ENCODE measurements around the gene MUC20. TPM values are rescaled to one million over a fixed set of nuclear protein-coding genes. Genes with fewer than 3 reads are reported as not detected.
"Not testable (repeated sequence)": the region's sequence is repeated elsewhere in the genome, so short reads cannot be mapped to it uniquely, and the experiment has no call there.

MUC20 gene
- total RNA-seq, 1 donor from 2014 or later = 0.17 TPM

DNA sequence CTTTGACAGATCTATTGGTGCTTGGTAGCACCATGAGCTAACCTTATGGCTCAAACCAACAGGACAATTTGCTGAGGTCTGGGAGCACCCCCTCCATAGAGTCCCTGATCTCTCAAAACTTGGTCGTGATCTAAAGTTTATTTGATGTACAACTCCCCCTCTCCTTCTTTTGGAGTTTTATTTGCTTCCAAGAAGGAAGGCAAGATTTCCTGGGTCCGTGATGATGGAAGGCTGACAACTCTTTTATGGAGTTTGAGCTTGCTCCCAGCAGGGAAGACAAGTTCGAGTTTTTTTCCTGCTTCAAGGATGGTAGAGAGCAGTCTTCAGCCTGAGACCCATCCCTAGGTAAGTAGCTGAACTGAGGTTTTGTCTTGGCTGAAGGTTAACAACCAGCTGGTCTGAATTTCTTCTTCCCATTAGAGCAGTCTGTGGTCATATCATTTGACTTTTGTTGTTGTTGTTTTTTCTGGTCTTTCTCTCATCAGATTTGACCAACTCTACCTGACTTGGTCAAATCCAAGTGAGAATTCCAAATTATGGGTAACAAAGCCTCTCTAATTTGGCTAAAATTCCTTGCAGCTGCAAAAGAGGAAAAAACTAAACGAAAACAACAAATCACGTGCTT, 2.8 kb upstream of the MUC20 start:
- Mint-ChIP-seq H3K4me3 (no peak overlapping the region), H3K27ac (peak overlapping the region; percentile 32), H3K36me3 (peaks cover 15% of the 10 kb centered on the region), H3K4me1 (peaks cover 38% of the 10 kb centered on the region), H3K27me3 (ENCODE audit: insufficient read depth, low read depth) (peaks cover 6% of the 10 kb centered on the region), H3K9me3 (peaks cover 2% of the 10 kb centered on the region)
- H3K4me1 ChIP-seq = peaks cover 13% of the 10 kb centered on the region
- H3K4me2 ChIP-seq = peak overlapping the region; percentile 4
- no peaks in the 10 kb centered on the region for H4K20me1 ChIP-seq (ENCODE audit: low read depth)
- H3F3A ChIP-seq (ENCODE audit: low read depth) = peaks cover 14% of the 10 kb centered on the region
- no peak overlapping the region for H3K9ac ChIP-seq
- H2AFZ ChIP-seq (replicated peaks) = no peak overlapping the region
- H3K36me3 ChIP-seq = no peaks in the 10 kb centered on the region
- H3K79me2 ChIP-seq (ENCODE audit: low read depth) = no peaks in the 10 kb centered on the region
- H3K27me3 ChIP-seq = no peaks in the 10 kb centered on the region
- no peak for DNase-seq (ENCODE audit: low spot score)
- H3K27ac ChIP-seq = no peak overlapping the region
- H3K9me3 ChIP-seq (ENCODE audit: low read depth) = no peaks in the 10 kb centered on the region
- TF ChIP-seq EZH2 (IDR thresholded peaks at IDR 0.05) = no peak
- no peak for TF ChIP-seq EZH2phosphoT487 (IDR thresholded peaks at IDR 0.05)
- TF ChIP-seq, protein P1, sequence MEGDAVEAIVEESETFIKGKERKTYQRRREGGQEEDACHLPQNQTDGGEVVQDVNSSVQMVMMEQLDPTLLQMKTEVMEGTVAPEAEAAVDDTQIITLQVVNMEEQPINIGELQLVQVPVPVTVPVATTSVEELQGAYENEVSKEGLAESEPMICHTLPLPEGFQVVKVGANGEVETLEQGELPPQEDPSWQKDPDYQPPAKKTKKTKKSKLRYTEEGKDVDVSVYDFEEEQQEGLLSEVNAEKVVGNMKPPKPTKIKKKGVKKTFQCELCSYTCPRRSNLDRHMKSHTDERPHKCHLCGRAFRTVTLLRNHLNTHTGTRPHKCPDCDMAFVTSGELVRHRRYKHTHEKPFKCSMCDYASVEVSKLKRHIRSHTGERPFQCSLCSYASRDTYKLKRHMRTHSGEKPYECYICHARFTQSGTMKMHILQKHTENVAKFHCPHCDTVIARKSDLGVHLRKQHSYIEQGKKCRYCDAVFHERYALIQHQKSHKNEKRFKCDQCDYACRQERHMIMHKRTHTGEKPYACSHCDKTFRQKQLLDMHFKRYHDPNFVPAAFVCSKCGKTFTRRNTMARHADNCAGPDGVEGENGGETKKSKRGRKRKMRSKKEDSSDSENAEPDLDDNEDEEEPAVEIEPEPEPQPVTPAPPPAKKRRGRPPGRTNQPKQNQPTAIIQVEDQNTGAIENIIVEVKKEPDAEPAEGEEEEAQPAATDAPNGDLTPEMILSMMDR (IDR thresholded peaks at IDR 0.05) = no peak
- H3K4me3 ChIP-seq = no peak overlapping the region

DNA sequence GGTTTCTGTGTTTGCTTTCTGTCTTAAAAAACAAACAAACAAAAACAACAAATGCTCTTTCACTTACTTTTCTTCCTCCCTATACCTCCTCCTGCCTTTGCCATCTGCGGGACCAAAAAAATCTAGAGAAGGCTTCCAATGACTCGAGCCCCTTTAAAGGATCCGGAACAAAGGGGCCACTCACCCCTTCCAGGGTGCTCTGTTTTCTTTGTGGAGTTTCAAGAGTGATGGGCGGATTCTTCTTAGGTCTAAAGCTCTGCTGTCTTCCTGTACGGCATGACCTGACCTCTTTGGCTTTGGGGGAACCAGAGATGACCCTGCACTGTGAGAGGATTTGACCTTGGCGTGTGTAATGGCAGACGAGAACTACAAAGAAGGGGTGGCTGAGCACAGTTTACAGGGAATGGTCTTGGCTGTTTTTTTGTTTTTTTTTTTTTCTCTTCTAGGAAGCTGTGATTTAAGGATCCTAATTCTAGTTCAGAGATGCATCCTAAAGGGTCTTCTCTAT, 2.2 kb upstream of the MUC20 start:
- Histone ChIP-seq H3F3A (ENCODE audit: low read depth) (peaks cover 14% of the 10 kb centered on the region), H3K4me2 (peak overlapping the region; percentile 4), H3K9me3 (ENCODE audit: low read depth) (no peaks in the 10 kb centered on the region), H3K4me1 (peaks cover 13% of the 10 kb centered on the region), H2AFZ (replicated peaks) (no peak overlapping the region), H3K9ac (no peak overlapping the region), H3K27me3 (no peaks in the 10 kb centered on the region), H3K79me2 (ENCODE audit: low read depth) (no peaks in the 10 kb centered on the region), H3K4me3 (no peak overlapping the region), H3K27ac (no peak overlapping the region), H3K36me3 (no peaks in the 10 kb centered on the region), H4K20me1 (ENCODE audit: low read depth) (no peaks in the 10 kb centered on the region)
- Mint-ChIP-seq H3K4me3 (peak overlapping the region; percentile 24), H3K9me3 (peaks cover 2% of the 10 kb centered on the region), H3K4me1 (peaks cover 38% of the 10 kb centered on the region), H3K27me3 (ENCODE audit: insufficient read depth, low read depth) (peaks cover 6% of the 10 kb centered on the region), H3K36me3 (peaks cover 15% of the 10 kb centered on the region), H3K27ac (peak overlapping the region; percentile 2)
- DNase-seq (ENCODE audit: low spot score) = peak; percentile 65
- TF ChIP-seq EZH2phosphoT487 (IDR thresholded peaks at IDR 0.05) = no peak
- TF ChIP-seq EZH2 (IDR thresholded peaks at IDR 0.05) = no peak
- TF ChIP-seq, protein P1 (IDR thresholded peaks at IDR 0.05) = no peak

DNA sequence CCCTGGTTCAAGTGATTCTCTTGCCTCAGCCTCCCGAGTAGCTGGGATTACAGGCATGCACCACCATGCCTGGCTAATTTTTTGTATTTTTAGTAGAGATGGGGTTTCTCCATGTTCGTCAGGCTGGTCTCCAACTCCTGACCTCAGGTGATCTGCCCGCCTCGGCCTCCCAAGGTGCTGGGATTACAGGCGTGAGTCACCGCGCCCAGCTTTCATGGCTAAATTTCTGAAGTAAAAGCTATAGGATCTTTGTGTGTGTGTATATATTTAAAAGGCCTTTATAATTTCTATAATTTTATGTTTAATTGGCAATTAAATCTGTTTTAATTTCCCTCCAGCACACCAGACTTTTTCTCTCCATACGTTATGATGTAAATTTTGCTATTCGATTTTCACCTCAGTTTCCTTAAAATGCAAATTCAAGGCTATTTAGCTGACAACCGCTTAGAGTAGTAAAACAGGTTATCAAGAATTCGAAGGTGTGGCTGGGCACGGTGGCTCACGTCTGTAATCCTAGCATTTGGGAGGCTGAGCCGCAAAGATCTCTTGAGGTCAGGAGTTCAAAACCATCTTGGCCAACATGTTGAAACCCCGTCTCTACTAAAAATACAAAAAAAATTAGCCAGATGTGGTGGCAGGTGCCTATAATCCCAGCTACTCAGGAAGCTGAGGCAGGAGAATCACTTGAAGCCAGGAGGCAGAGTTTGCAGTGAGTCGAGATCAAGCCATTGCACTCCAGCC, 1.1 kb upstream of the MUC20 start:
- Histone ChIP-seq H3K4me1 (peaks cover 13% of the 10 kb centered on the region), H3F3A (ENCODE audit: low read depth) (peaks cover 14% of the 10 kb centered on the region)
- H3K27me3 ChIP-seq; H3K9ac ChIP-seq; H4K20me1 ChIP-seq (ENCODE audit: low read depth); H3K36me3 ChIP-seq; H3K4me3 ChIP-seq; H3K4me3 Mint-ChIP-seq; H2AFZ ChIP-seq (replicated peaks); H3K27ac Mint-ChIP-seq; H3K79me2 ChIP-seq (ENCODE audit: low read depth); H3K9me3 Mint-ChIP-seq; DNase-seq (ENCODE audit: low spot score); H3K27ac ChIP-seq; H3K9me3 ChIP-seq (ENCODE audit: low read depth); H3K4me2 ChIP-seq; H3K27me3 Mint-ChIP-seq (ENCODE audit: insufficient read depth, low read depth): not testable (repeated sequence)
- Mint-ChIP-seq H3K4me1 (peaks cover 38% of the 10 kb centered on the region), H3K36me3 (peaks cover 10% of the 10 kb centered on the region)

DNA sequence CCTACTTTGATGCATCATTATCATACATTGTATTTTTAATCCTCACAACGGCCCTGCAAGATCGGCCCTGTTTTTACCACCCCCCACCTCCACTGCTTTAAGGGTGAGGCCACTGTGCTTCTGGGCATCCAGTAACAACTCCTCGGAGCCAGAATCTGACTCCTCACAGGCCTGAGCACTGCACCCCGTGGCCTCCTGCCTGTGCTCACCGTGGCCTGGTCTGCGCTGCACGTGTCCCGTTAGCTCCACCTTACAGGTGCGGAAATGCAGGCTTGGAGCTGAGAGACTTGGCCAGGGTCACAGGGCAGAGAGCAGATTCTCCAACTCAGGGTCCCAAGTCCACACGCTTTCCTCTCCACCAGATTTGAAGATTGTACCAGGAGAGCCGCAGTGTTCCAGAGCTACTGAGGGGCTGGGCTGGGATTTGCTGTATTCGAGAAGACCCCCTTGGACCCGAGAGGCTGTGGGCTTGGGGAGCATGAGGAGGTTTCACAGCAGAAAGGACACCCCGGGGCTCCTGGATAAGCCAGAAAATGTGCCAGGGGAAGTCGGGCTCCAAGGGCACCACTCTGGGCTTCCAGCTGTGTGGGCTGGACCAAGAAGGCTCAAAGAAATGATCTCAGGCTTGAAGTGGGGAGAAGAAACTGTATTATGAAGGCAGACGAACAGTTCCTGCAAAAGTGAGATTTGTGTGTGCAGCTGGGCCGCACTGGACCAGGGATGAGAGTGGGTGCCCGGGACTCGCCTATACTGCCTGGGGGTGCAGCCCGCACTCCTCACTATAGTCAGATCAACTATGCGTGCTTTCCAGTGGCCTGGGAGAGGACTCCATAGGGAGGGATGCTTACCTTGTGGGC, 1.6 kb downstream of the MUC20 start:
- not testable (repeated sequence) for H3K27me3 ChIP-seq; H3K36me3 Mint-ChIP-seq; H3K4me3 ChIP-seq; H3K27me3 Mint-ChIP-seq (ENCODE audit: insufficient read depth, low read depth); H2AFZ ChIP-seq (replicated peaks); DNase-seq (ENCODE audit: low spot score); H3K36me3 ChIP-seq; H3K9me3 Mint-ChIP-seq; H4K20me1 ChIP-seq (ENCODE audit: low read depth); H3K27ac Mint-ChIP-seq; H3K4me2 ChIP-seq; H3K27ac ChIP-seq; H3K9ac ChIP-seq; H3K79me2 ChIP-seq (ENCODE audit: low read depth); H3K4me3 Mint-ChIP-seq; H3K9me3 ChIP-seq (ENCODE audit: low read depth)
- Histone ChIP-seq H3F3A (ENCODE audit: low read depth) (peaks cover 14% of the 10 kb centered on the region), H3K4me1 (peaks cover 13% of the 10 kb centered on the region)
- H3K4me1 Mint-ChIP-seq = peaks cover 38% of the 10 kb centered on the region

DNA sequence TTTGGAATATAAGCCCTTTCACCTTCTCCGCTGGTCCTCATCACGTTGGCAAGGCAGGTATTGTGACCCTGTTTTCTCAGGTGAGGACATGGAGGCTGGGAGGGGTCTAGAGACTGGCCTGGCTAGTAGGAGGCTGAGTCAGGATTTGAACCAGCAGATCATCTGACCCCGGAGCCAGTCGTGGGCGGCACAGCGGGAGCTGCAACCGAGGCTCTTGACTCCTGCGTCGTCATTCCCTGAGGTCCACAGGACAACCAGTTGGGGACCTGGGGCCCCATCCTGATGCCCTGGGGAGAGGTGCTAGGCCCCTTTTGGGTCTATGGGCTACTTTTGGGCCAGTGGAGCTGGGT, 2.2 kb downstream of the MUC20 start:
- H3K36me3 ChIP-seq; DNase-seq (ENCODE audit: low spot score); H2AFZ ChIP-seq (replicated peaks); H3K27ac Mint-ChIP-seq; H3K36me3 Mint-ChIP-seq; H3K27me3 Mint-ChIP-seq (ENCODE audit: insufficient read depth, low read depth); H3K79me2 ChIP-seq (ENCODE audit: low read depth); H3K4me3 Mint-ChIP-seq; H3K27me3 ChIP-seq; H3K4me2 ChIP-seq; H3K4me3 ChIP-seq; H3K9ac ChIP-seq; H3K9me3 ChIP-seq (ENCODE audit: low read depth); H3K27ac ChIP-seq; H3K9me3 Mint-ChIP-seq; H4K20me1 ChIP-seq (ENCODE audit: low read depth): not testable (repeated sequence)
- H3K4me1 Mint-ChIP-seq = peaks cover 34% of the 10 kb centered on the region
- H3F3A ChIP-seq (ENCODE audit: low read depth) = peaks cover 12% of the 10 kb centered on the region
- H3K4me1 ChIP-seq = peaks cover 11% of the 10 kb centered on the region

DNA sequence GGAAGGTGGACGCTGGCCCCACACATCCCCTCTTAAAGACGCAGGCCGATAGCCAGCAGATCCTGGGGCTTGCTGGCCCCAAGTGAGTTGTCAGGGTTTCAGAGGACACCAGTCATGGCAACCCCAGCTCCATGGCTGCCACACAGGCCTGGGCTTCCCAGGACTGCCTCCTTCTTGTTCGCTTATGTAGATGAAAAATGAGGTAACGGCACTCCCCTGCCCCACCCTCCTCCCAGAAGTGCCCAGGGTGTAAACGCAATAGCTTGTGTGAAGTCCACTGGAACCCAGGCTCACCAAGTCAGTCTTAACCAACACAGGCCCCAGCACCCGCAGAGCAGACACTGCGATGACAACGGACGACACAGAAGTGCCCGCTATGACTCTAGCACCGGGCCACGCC, 3.6 kb downstream of the MUC20 start:
- H3K27ac ChIP-seq; H3K9ac ChIP-seq; H3K36me3 Mint-ChIP-seq; H3K79me2 ChIP-seq (ENCODE audit: low read depth); H3K4me3 ChIP-seq; H3K27ac Mint-ChIP-seq; H3K27me3 Mint-ChIP-seq (ENCODE audit: insufficient read depth, low read depth); H3K4me2 ChIP-seq; H3K27me3 ChIP-seq; H3K9me3 ChIP-seq (ENCODE audit: low read depth); H2AFZ ChIP-seq (replicated peaks); H3K36me3 ChIP-seq; DNase-seq (ENCODE audit: low spot score); H3K9me3 Mint-ChIP-seq; H3K4me1 ChIP-seq; H3F3A ChIP-seq (ENCODE audit: low read depth); H4K20me1 ChIP-seq (ENCODE audit: low read depth); H3K4me3 Mint-ChIP-seq: not testable (repeated sequence)
- H3K4me1 Mint-ChIP-seq = peaks cover 31% of the 10 kb centered on the region
